ACC112 (cell line): ENCODE data around the gene CMTM8.

Source experiments
- H2AFZ ChIP-seq: fragments of 200-600 bp; sonication (generic); one replicate; pipeline ENCODE4 v1.6.0; 2017; ENCODE audit warnings: antibody characterized with exemption, low read length; ENCODE audit not compliant: unreplicated experiment
- H3K27ac ChIP-seq: fragments of 200-600 bp; sonication (generic); 2 replicates; pipeline ENCODE4 v1.5.1; 2014; ENCODE audit warnings: low read depth, mild to moderate bottlenecking, antibody characterized with exemption, low read length, moderate library complexity
- H3K27me3 ChIP-seq: fragments of 200-600 bp; sonication (generic); 2 replicates; pipeline ENCODE4 v1.6.1; 2014; ENCODE audit warnings: mild to moderate bottlenecking, antibody characterized with exemption, low read length, moderate library complexity, mixed read lengths; ENCODE audit not compliant: insufficient read depth
- H3K36me3 ChIP-seq: fragments of 200-600 bp; sonication (generic); 2 replicates; pipeline ENCODE4 v1.6.1; 2016; ENCODE audit warnings: mild to moderate bottlenecking, antibody characterized with exemption, low read length, moderate library complexity, mixed read lengths; ENCODE audit not compliant: insufficient read depth
- H3K4me1 ChIP-seq: fragments of 200-600 bp; sonication (generic); one replicate; pipeline ENCODE4 v1.6.1; 2016; ENCODE audit warnings: low read length, mixed read lengths; ENCODE audit not compliant: insufficient read depth, unreplicated experiment, control insufficient read depth
- H3K4me3 ChIP-seq: fragments of 200-600 bp; sonication (generic); 2 replicates; pipeline ENCODE4 v1.5.1; 2014; ENCODE audit warnings: mild to moderate bottlenecking, low read depth, low read length
- H3K79me2 ChIP-seq: fragments of 200-600 bp; sonication (generic); one replicate; pipeline ENCODE4 v1.6.0; 2016; ENCODE audit warnings: low read length; ENCODE audit not compliant: control insufficient read depth, unreplicated experiment, insufficient read depth

CMTM8 gene

GRCh38 chr3:32306072-32306471, 67.6 kb downstream of the CMTM8 start:
- Histone ChIP-seq H3K4me1 (no peaks in the 10 kb centered on the region), H3K27ac (no peak overlapping the region), H3K4me3 (no peak overlapping the region), H3K27me3 (no peaks in the 10 kb centered on the region), H3K36me3 (no peaks in the 10 kb centered on the region), H3K79me2 (no peaks in the 10 kb centered on the region), H2AFZ (no peak overlapping the region)

GRCh38 chr3:32307591-32307990, 69.1 kb downstream of the CMTM8 start:
- no peak overlapping the region for H3K4me3 ChIP-seq
- no peaks in the 10 kb centered on the region for H3K79me2 ChIP-seq
- H3K4me1 ChIP-seq = no peaks in the 10 kb centered on the region
- H3K27ac ChIP-seq = no peak overlapping the region
- no peaks in the 10 kb centered on the region for H3K27me3 ChIP-seq
- H2AFZ ChIP-seq = no peak overlapping the region
- H3K36me3 ChIP-seq = no peaks in the 10 kb centered on the region

GRCh38 chr3:32308378-32308777, 69.9 kb downstream of the CMTM8 start:
- Histone ChIP-seq H3K4me1 (peaks cover 3% of the 10 kb centered on the region), H3K36me3 (no peaks in the 10 kb centered on the region), H3K27ac (no peak overlapping the region), H3K4me3 (no peak overlapping the region), H3K79me2 (no peaks in the 10 kb centered on the region), H2AFZ (no peak overlapping the region), H3K27me3 (no peaks in the 10 kb centered on the region)

GRCh38 chr3:32309654-32310242, 71.3 kb downstream of the CMTM8 start:
- Histone ChIP-seq H3K36me3 (no peaks in the 10 kb centered on the region), H3K27ac (no peak overlapping the region), H2AFZ (no peak overlapping the region), H3K4me1 (peaks cover 12% of the 10 kb centered on the region), H3K79me2 (no peaks in the 10 kb centered on the region), H3K4me3 (no peak overlapping the region), H3K27me3 (no peaks in the 10 kb centered on the region)

- no peaks in the 10 kb centered on the region for H3K36me3 ChIP-seq
- no peaks in the 10 kb centered on the region for H3K27me3 ChIP-seq
- no peak overlapping the region for H3K27ac ChIP-seq
- no peak overlapping the region for H3K4me3 ChIP-seq
- H2AFZ ChIP-seq = no peak overlapping the region
- peaks cover 12% of the 10 kb centered on the region for H3K4me1 ChIP-seq
- H3K79me2 ChIP-seq = no peaks in the 10 kb centered on the region
These were observed 71.9 kb downstream of the CMTM8 start for GRCh38 chr3:32310336-32310735.

GRCh38 chr3:32310918-32311839, 72.7 kb downstream of the CMTM8 start:
- Histone ChIP-seq H3K36me3 (no peaks in the 10 kb centered on the region), H3K79me2 (no peaks in the 10 kb centered on the region), H3K4me3 (no peak overlapping the region), H3K27ac (no peak overlapping the region), H3K4me1 (peaks cover 12% of the 10 kb centered on the region), H3K27me3 (no peaks in the 10 kb centered on the region), H2AFZ (no peak overlapping the region)

GRCh38 chr3:32312251-32312650, 73.8 kb downstream of the CMTM8 start:
- peaks cover 12% of the 10 kb centered on the region for H3K4me1 ChIP-seq
- no peak overlapping the region for H2AFZ ChIP-seq
- no peaks in the 10 kb centered on the region for H3K79me2 ChIP-seq
- H3K27ac ChIP-seq = no peak overlapping the region
- no peaks in the 10 kb centered on the region for H3K36me3 ChIP-seq
- no peaks in the 10 kb centered on the region for H3K27me3 ChIP-seq
- no peak overlapping the region for H3K4me3 ChIP-seq

- Histone ChIP-seq H3K4me1 (peaks cover 12% of the 10 kb centered on the region), H3K4me3 (no peak overlapping the region), H3K36me3 (no peaks in the 10 kb centered on the region), H3K27ac (no peak overlapping the region), H3K27me3 (no peaks in the 10 kb centered on the region), H2AFZ (no peak overlapping the region), H3K79me2 (no peaks in the 10 kb centered on the region)
These were observed 74.7 kb downstream of the CMTM8 start for GRCh38 chr3:32313169-32313568.

- no peak overlapping the region for H3K4me3 ChIP-seq
- H3K27me3 ChIP-seq = no peaks in the 10 kb centered on the region
- H3K36me3 ChIP-seq = no peaks in the 10 kb centered on the region
- no peaks in the 10 kb centered on the region for H3K79me2 ChIP-seq
- H2AFZ ChIP-seq = no peak overlapping the region
- no peak overlapping the region for H3K27ac ChIP-seq
- peaks cover 12% of the 10 kb centered on the region for H3K4me1 ChIP-seq
These were observed 75.4 kb downstream of the CMTM8 start for GRCh38 chr3:32313723-32314473.

GRCh38 chr3:32315441-32315840, 77.0 kb downstream of the CMTM8 start:
- H3K27me3 ChIP-seq = no peaks in the 10 kb centered on the region
- H3K79me2 ChIP-seq = no peaks in the 10 kb centered on the region
- no peak overlapping the region for H3K4me3 ChIP-seq
- H3K36me3 ChIP-seq = no peaks in the 10 kb centered on the region
- H3K27ac ChIP-seq = no peak overlapping the region
- H2AFZ ChIP-seq = no peak overlapping the region
- peaks cover 12% of the 10 kb centered on the region for H3K4me1 ChIP-seq
